Activated CD8-positive, alpha-beta T cell treated with anti-CD3 and anti-CD28 coated beads for 36 hours (primary cell): ENCODE results near the gene ANKRD40. TPM values are rescaled to one million over a fixed set of nuclear protein-coding genes. Genes with fewer than 3 reads are reported as not detected.

Experiments
- ATAC-seq: fragments of 200-7000 bp; cut with Tn5 transposase; one replicate; pipeline ENCODE4 v1.10.0; 2021; ENCODE audit warnings: mild to moderate bottlenecking, moderate library complexity
- CTCF ChIA-PET: fragments of 350-600 bp; sonication (Branson Sonifier 250); formaldehyde crosslinking; loops from one replicate; lab custom pipeline; 2021; ENCODE audit warnings: antibody characterized with exemption; lab: Charles Lee
- POLR2A ChIA-PET: fragments of 350-600 bp; sonication (Branson Sonifier 250); formaldehyde crosslinking; loops from one replicate; lab custom pipeline; 2021; ENCODE audit warnings: antibody characterized with exemption; lab: Charles Lee
- DNase-seq: peaks from one replicate; pipeline ENCODE4 v3.0.0-alpha.2; 2020
- H3K27ac Mint-ChIP-seq: one replicate; pipeline ENCODE4 v1.8.0; 2021; ENCODE audit warnings: mild to moderate bottlenecking, mixed read lengths
- H3K27me3 Mint-ChIP-seq: one replicate; pipeline ENCODE4 v1.8.0; 2021; ENCODE audit warnings: mixed read lengths
- H3K36me3 Mint-ChIP-seq: one replicate; pipeline ENCODE4 v1.8.0; 2021; ENCODE audit warnings: low read depth, mixed read lengths
- H3K4me1 Mint-ChIP-seq: one replicate; pipeline ENCODE4 v1.8.0; 2021; ENCODE audit warnings: low read depth, mixed read lengths
- H3K4me3 Mint-ChIP-seq: one replicate; pipeline ENCODE4 v1.8.0; 2021; ENCODE audit warnings: mild to moderate bottlenecking, moderate library complexity, mixed read lengths
- H3K9me3 Mint-ChIP-seq: one replicate; pipeline ENCODE4 v1.8.0; 2021; ENCODE audit warnings: mixed read lengths
- intact Hi-C: fragments of 100-400 bp; cut with micrococcal nuclease; formaldehyde crosslinking; loops from one replicate; pipeline ENCODE4 v1.10.0; 2022
- total RNA-seq, 2 experiments: library from RNA; stranded (reverse); gene quantifications; one replicate each; pipeline ENCODE4 v1.2.3, GENCODE V29; 2021
- TF ChIP-seq, protein P1 (sequence below): fragments of 200-600 bp; IDR thresholded peaks from one replicate; pipeline ENCODE4 v1.8.0; 2022; ENCODE audit warnings: antibody characterized with exemption, mild to moderate bottlenecking

The ANKRD40 gene
- total RNA-seq, 2 experiments from 2014 or later: 26.3 to 27.3 TPM

DNA sequence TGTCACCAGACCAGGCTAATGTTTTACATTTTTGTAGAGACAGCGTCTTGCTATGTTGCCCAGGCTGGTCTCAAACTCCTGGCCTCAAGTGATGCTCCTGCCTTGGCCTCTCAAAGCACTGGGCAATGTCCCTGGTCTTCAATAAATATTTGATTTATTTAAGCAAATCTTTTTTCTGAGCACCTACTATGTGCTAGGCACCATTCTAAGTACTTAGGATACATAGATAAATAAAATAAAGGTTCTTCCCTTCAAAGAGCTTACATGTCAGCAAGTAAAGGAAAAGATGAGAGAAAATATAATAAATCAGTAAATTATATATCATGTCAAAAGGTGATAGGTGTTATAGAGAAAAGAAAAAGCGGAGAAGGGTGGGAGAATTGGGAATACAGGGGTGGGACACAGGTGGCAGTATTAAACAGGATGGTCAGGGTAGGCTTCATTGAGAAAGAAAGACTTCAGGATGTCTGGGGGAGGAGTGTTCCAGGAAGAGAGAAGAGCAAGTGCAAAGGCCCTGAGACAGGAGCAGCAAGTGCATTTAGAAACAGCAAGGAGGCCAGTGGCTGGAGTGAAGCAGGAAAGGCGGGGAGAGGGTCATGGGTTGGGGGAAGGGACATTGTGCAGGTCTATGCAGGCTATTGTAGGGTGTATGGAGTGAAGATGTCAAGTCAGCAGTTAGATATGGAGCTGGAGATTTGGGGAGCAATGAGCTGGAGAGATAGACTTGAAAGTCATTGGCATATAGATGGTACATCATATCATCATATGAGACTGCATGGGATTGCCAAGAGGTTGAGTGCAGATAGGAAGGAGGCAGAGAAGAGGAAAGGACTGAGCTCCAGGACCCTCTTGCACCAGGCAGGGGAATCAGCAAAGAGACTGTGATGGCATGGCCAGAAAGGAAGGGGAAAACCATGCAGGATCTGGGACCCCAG is 61.7 kb downstream of the ANKRD40 start:
- CTCF ChIA-PET: interaction anchor here (0.8 to 2.1 kb wide), 4 partner anchors 10 to 50 kb away, joined by 3 to 7 read pairs (median 4); no protein-coding TSS in a partner anchor
- H3K4me3 Mint-ChIP-seq: no peak overlapping the region
- H3K36me3 Mint-ChIP-seq: no peaks in the 10 kb centered on the region
- no peaks in the 10 kb centered on the region for H3K9me3 Mint-ChIP-seq
- no peaks in the 10 kb centered on the region for H3K4me1 Mint-ChIP-seq
- DNase-seq: no peak
- intact Hi-C loops: no loop called here
- H3K27ac Mint-ChIP-seq: no peak overlapping the region
- no peak for ATAC-seq
- H3K27me3 Mint-ChIP-seq: peaks cover 1% of the 10 kb centered on the region
- TF ChIP-seq, protein P1, sequence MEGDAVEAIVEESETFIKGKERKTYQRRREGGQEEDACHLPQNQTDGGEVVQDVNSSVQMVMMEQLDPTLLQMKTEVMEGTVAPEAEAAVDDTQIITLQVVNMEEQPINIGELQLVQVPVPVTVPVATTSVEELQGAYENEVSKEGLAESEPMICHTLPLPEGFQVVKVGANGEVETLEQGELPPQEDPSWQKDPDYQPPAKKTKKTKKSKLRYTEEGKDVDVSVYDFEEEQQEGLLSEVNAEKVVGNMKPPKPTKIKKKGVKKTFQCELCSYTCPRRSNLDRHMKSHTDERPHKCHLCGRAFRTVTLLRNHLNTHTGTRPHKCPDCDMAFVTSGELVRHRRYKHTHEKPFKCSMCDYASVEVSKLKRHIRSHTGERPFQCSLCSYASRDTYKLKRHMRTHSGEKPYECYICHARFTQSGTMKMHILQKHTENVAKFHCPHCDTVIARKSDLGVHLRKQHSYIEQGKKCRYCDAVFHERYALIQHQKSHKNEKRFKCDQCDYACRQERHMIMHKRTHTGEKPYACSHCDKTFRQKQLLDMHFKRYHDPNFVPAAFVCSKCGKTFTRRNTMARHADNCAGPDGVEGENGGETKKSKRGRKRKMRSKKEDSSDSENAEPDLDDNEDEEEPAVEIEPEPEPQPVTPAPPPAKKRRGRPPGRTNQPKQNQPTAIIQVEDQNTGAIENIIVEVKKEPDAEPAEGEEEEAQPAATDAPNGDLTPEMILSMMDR: no peak
- POLR2A ChIA-PET: no interaction called here

Other genes starting within 250 kb of the ANKRD40 start
- gene CHAD, start 239.0 kb downstream of the ANKRD40 start, total RNA-seq: not detected
- gene RSAD1, start 229.1 kb downstream of the ANKRD40 start, total RNA-seq: 10 to 100 TPM; 39.2 to 40.7 TPM
- gene MYCBPAP, start 199.5 kb downstream of the ANKRD40 start, total RNA-seq: 1 to 10 TPM; 6.7 to 6.9 TPM
- gene EPN3, start 175.2 kb downstream of the ANKRD40 start, total RNA-seq: not detected
- gene SPATA20, start 160.7 kb downstream of the ANKRD40 start, total RNA-seq: 10 to 100 TPM; 29.0 to 36.2 TPM
- gene CACNA1G, start 147.2 kb downstream of the ANKRD40 start, total RNA-seq: under 1 TPM in 1 of 2 experiments, not detected in 1; 0.13 TPM
- gene ABCC3, start 73.0 kb downstream of the ANKRD40 start, total RNA-seq: not detected
- gene LUC7L3, start 11.7 kb upstream of the ANKRD40 start, total RNA-seq: 100 to 1,000 TPM; 148 to 160 TPM
- not detected for gene ANKRD40CL, start 59.6 kb upstream of the ANKRD40 start, total RNA-seq
- not detected for gene WFIKKN2, start 127.7 kb upstream of the ANKRD40 start, total RNA-seq
- gene TOB1, start 158.4 kb upstream of the ANKRD40 start, total RNA-seq: 10 to 100 TPM; 34.4 to 40.5 TPM